Activated CD8-positive, alpha-beta T cell treated with anti-CD3 and anti-CD28 coated beads, Interleukin-2, amount 10 ng/mL, durations not matched to agents 7 days and 5 days (primary cell): Measurements from ENCODE around the gene PANK4. TPM values are rescaled to one million over a fixed set of nuclear protein-coding genes. Genes with fewer than 3 reads are reported as not detected.

Experiments used
- ATAC-seq: fragments of 150-1000 bp; cut with Tn5 transposase; one replicate; pipeline ENCODE4 v1.10.0; 2021; ENCODE audit warnings: moderate library complexity
- CTCF ChIA-PET: fragments of 350-600 bp; sonication (Branson Sonifier 250); formaldehyde crosslinking; loops from one replicate; lab custom pipeline; 2021; ENCODE audit warnings: antibody characterized with exemption; lab: Charles Lee
- POLR2A ChIA-PET: fragments of 350-600 bp; sonication (Branson Sonifier 250); formaldehyde crosslinking; loops from one replicate; lab custom pipeline; 2021; ENCODE audit warnings: antibody characterized with exemption; lab: Charles Lee
- DNase-seq: peaks from one replicate; pipeline ENCODE4 v3.0.0-alpha.2; 2020
- H3K27ac Mint-ChIP-seq: one replicate; pipeline ENCODE4 v1.8.0; 2021; ENCODE audit warnings: mild to moderate bottlenecking, mixed read lengths
- H3K27me3 Mint-ChIP-seq: one replicate; pipeline ENCODE4 v1.8.0; 2021; ENCODE audit warnings: low read depth, mixed read lengths
- H3K36me3 Mint-ChIP-seq: one replicate; pipeline ENCODE4 v1.8.0; 2021; ENCODE audit warnings: low read depth, mixed read lengths
- H3K4me1 Mint-ChIP-seq: one replicate; pipeline ENCODE4 v1.8.0; 2021; ENCODE audit warnings: low read depth, mixed read lengths
- H3K4me3 Mint-ChIP-seq: one replicate; pipeline ENCODE4 v1.8.0; 2021; ENCODE audit warnings: mild to moderate bottlenecking, mixed read lengths
- H3K9me3 Mint-ChIP-seq: one replicate; pipeline ENCODE4 v1.8.0; 2022; ENCODE audit warnings: mixed read lengths; ENCODE audit not compliant: insufficient read depth
- total RNA-seq, 2 experiments: library from RNA; stranded (reverse); gene quantifications; one replicate each; pipeline ENCODE4 v1.2.3, GENCODE V29; 2021

PANK4 gene
- total RNA-seq, 2 experiments from 2014 or later, result 55.9 to 66.8 TPM

DNA sequence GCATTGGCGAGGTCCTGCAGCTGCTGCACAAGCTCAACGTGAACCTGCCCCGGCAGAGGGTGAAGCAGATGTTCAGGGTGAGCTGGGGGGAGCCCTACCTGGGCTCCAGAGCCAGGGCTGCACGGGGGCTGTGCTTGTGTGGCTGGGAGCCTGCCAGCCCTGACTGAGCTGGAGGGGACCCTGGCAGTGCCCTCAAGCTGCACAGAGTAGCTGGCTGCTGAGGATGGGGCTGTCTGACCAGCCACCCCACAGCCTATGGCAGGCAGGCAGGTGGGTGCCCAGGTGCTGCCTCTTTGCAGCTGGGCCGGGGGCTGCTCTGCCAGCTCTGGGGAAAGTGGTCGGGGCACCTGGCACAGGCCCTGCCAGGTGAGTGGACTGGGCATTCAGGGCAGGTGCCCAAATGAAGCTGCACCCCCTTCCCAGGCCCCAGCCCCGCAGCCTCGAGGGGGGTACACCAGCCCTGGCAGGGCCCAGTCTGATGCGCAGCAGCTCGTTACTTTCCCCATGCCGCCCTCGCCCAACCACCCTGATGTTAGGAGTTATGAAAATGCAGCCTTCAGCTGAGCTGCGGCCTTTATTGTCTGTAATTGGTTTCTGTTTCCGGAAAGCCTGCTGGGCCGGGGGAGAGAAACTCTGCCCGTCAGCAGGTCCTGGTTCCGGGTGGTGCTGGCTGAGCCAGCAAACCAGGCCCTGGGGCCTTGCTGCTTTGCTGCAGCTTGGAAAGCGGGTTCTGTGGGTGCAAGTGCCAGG lies 46.0 kb downstream of the PANK4 start:
- H3K36me3 Mint-ChIP-seq, result no peaks in the 10 kb centered on the region
- no peaks in the 10 kb centered on the region for H3K4me1 Mint-ChIP-seq
- ATAC-seq (no peak), DNase-seq (no peak)
- no peaks in the 10 kb centered on the region for H3K9me3 Mint-ChIP-seq
- no peak overlapping the region for H3K27ac Mint-ChIP-seq
- POLR2A ChIA-PET, result no interaction called here
- CTCF ChIA-PET, result interaction anchor here (0.8 kb wide), 1 partner anchor 44 kb away, joined by 3 read pairs; no protein-coding TSS in a partner anchor
- no peak overlapping the region for H3K4me3 Mint-ChIP-seq
- no peaks in the 10 kb centered on the region for H3K27me3 Mint-ChIP-seq

DNA sequence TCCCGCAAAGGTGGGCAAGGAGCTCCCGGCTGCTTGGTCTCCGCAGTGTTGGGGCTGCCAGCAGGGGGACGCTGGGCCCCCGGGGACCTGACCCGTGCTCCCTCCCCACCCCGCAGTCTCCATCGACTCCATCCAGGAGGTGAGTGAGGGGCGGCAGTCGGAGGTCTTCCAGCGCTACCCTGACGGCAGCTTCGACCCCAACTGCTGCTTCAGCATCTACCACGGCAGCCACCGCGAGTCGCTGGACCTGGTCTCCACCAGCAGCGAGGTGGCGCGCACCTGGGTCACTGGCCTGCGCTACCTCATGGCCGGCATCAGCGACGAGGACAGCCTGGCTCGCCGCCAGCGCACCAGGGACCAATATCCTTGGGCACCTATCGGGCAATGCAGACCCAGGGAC lies 46.8 kb downstream of the PANK4 start:
- H3K27ac Mint-ChIP-seq, result no peak overlapping the region
- no peak for ATAC-seq
- no peaks in the 10 kb centered on the region for H3K4me1 Mint-ChIP-seq
- POLR2A ChIA-PET, result no interaction called here
- DNase-seq, result no peak
- H3K36me3 Mint-ChIP-seq, result no peaks in the 10 kb centered on the region
- no peak overlapping the region for H3K4me3 Mint-ChIP-seq
- H3K9me3 Mint-ChIP-seq, result no peaks in the 10 kb centered on the region
- CTCF ChIA-PET, result no interaction called here
- no peaks in the 10 kb centered on the region for H3K27me3 Mint-ChIP-seq

DNA sequence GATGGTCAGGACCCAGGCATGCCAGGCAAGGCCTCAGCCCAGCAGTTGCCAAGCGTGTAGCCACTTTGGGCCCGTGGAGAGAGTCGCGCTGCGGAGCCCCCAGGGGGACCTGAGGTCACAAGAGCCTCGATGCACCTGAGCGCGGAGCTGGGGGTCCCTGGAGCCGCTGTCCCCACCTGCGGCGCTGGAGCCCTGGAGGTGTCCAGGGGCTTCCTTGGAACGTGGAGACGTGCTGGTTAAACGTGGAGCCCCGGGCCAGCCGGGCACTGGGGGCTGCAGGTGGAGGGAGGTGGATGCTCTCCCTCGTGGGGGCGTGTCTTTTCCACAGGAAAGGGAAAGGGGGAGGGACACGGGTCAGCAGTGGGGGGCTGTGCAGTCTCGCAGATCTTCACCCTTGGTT lies 47.2 kb downstream of the PANK4 start:
- Mint-ChIP-seq H3K36me3 (no peaks in the 10 kb centered on the region), H3K27me3 (no peaks in the 10 kb centered on the region), H3K27ac (no peak overlapping the region), H3K4me1 (no peaks in the 10 kb centered on the region), H3K9me3 (no peaks in the 10 kb centered on the region), H3K4me3 (no peak overlapping the region)
- ChIA-PET POLR2A (no interaction called here), CTCF (no interaction called here)
- ATAC-seq (no peak), DNase-seq (no peak)

DNA sequence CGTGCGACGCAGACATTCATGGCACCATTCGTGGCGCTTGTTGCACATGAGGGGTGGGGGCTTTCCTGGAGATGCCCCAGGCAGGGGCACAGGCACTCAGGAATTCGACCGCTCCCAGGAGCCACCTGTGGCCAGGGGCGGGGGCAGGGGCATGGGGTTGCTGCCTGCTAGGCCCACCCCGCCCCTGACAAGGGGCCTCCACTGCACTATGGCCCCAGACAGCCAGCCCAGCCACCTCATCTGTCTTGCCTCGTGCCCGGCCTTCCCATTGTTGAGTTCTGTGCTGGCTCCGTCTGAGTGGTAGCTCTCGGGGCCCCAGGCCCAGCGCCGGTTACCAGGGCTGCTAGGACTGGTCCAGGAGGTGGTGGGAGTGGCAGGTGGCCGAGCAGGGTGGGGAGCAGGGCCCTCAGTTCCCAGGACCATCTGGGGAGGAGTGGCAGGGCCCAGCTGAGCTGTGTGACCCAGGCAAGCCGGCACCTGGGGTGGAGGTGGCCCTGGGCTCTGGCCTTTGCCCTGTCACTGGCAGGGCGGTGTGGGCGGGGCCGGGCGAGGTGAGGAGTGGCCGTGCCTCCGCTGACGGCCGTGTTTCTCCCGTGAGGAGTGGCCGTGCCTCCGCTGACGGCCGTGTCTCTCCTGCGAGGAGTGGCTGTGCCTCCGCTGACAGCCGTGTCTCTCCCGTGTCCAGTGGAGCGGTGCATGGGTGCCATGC lies 48.5 kb downstream of the PANK4 start:
- Mint-ChIP-seq H3K9me3 (no peaks in the 10 kb centered on the region), H3K27me3 (no peaks in the 10 kb centered on the region), H3K4me1 (no peaks in the 10 kb centered on the region), H3K27ac (no peak overlapping the region), H3K4me3 (no peak overlapping the region), H3K36me3 (no peaks in the 10 kb centered on the region)
- ChIA-PET CTCF (interaction anchor here (1.6 kb wide), 1 partner anchor 71 kb away, joined by 3 read pairs; no protein-coding TSS in a partner anchor), POLR2A (interaction anchor here (0.6 kb wide), 1 partner anchor 1287 kb away, joined by 3 read pairs; no protein-coding TSS in a partner anchor)
- ATAC-seq (no peak), DNase-seq (no peak)

DNA sequence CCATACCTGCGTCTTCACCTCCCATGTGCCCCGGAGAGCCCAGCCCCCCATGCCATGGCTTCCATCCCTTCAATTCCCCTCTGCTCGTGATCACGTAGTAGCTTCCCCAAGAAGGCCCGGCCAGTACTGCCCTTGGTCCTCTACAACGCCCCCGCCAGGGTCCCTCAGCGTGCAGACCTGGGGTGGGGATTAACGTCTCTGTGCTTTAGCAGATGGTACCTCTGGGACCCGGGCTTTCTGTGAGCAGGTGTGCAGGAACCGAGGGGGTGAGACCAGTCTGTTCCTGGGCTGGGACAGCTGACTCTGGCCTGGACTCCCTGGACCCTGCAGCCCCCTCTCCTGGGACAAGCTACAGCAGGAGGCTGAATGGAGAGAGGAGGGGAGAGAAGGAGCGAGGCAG lies 49.1 kb downstream of the PANK4 start:
- no peak for ATAC-seq
- Mint-ChIP-seq H3K4me1 (no peaks in the 10 kb centered on the region), H3K27me3 (no peaks in the 10 kb centered on the region), H3K27ac (no peak overlapping the region), H3K9me3 (no peaks in the 10 kb centered on the region), H3K36me3 (no peaks in the 10 kb centered on the region), H3K4me3 (no peak overlapping the region)
- POLR2A ChIA-PET, result no interaction called here
- CTCF ChIA-PET, result interaction anchor here (1.6 kb wide), 1 partner anchor 71 kb away, joined by 3 read pairs; no protein-coding TSS in a partner anchor
- no peak for DNase-seq

DNA sequence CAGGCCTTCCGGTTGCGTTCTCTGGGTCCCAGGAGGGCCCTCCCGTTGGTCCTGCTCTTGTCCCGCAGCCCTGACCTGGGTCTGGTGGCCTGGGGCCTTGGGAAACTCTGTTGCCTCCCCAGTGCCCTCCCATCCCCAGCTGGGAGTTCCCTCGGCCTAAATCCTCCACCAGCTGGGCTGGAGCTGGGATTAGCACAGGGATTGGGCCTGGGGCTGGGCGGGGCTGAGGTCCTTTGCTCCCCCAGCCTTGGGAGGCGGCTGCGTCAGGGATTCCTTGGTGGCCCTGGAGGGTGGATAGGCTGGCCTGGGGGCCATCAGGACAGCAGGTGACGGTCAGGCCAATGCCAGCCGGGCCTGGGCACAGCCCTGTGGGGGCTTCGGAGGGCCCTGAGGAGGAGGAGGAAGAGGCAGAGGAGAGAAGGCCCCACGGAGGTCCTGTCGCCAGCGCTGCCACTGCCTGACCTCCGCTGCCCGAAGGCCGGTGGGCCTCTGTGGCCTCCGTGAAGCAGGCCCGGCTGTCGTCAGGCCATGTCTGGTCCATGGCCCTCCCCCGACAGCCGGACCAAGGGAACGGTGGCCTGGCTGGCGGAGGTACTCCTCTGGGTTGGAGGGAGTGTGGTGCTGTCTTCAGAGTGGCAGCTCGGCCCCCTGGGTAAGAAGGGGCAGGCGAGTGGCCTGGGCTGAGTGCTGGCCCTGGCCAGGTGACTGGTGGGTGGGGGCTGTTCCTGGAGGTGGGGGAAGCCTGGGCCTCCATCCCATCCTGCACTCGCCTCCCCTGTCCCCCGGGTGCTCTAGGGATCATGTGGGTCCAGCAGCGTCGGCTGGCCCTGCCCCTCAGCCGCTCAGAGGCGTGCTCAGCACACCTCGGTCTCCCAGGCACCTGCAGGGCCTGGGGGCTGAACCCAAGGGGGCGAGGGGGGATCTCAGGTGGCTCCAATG lies 50.1 kb downstream of the PANK4 start, which contains the start of gene PLCH2:
Gene PLCH2 (plus strand): TSS at position 229 of the 939 bp plus-strand sequence. CDS start 300 bp downstream, at position 529.
- no peaks in the 10 kb centered on the region for H3K9me3 Mint-ChIP-seq
- H3K4me1 Mint-ChIP-seq, result no peaks in the 10 kb centered on the region
- ChIA-PET POLR2A (no interaction called here), CTCF (interaction anchor here (1.6 kb wide), 1 partner anchor 72 kb away, joined by 3 read pairs; no protein-coding TSS in a partner anchor)
- ATAC-seq (no peak), DNase-seq (no peak)
- no peak within 1 kb of the TSS for H3K4me3 Mint-ChIP-seq
- no peak within 1 kb of the TSS for H3K27ac Mint-ChIP-seq
- H3K36me3 Mint-ChIP-seq, result no peaks in the 10 kb centered on the region
- no peaks in the 10 kb centered on the region for H3K27me3 Mint-ChIP-seq

DNA sequence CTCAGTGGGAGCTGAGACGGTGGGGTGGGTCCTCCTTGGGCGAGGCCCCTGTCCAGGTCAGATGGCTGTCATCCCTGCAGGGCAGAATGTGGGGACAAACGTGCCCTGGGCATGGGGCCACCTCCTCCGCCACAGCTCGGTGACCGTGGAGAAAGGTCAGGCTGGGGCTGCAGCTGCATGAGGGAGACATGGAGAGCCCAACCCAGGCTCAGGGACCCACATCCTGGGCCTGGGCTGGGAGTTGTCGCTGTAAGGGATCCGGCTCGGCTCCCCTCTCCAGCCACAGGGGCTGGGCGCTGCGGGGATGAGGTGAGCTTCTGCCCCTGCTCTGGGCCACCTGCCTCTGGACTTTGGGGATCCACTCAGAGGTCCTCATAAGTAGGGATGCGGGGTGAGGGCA lies 50.8 kb downstream of the PANK4 start:
- Mint-ChIP-seq H3K4me3 (no peak overlapping the region), H3K4me1 (no peaks in the 10 kb centered on the region), H3K9me3 (no peaks in the 10 kb centered on the region), H3K27ac (no peak overlapping the region), H3K27me3 (no peaks in the 10 kb centered on the region), H3K36me3 (no peaks in the 10 kb centered on the region)
- DNase-seq, result no peak
- ChIA-PET POLR2A (interaction anchor here (0.5 kb wide), 1 partner anchor 43 kb away, joined by 3 read pairs; no protein-coding TSS in a partner anchor), CTCF (no interaction called here)
- no peak for ATAC-seq

DNA sequence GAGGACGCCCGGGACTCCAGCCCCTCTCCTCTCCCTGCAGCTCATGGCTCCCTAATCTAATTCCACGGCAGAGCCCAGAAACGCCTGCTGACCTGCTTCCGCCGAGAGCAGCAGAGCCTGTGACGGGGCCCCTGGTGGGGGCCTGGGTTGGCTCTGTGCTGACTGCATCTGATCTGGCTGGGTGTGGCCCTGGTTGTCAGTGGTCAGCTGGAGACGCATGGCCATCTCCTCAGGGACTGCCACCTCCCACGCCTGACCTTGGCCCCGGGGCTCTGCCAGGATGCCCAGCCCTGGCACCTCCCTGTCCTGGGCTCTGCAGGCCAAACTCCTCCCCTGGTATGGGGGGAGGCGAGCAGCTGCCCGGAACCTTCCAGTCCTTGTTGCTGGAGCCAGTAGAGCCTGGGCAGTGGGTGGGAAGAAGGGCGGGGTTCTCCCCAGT lies 51.4 kb downstream of the PANK4 start:
- Mint-ChIP-seq H3K27ac (no peak overlapping the region), H3K4me1 (no peaks in the 10 kb centered on the region), H3K27me3 (no peaks in the 10 kb centered on the region), H3K4me3 (no peak overlapping the region), H3K9me3 (no peaks in the 10 kb centered on the region), H3K36me3 (no peaks in the 10 kb centered on the region)
- ATAC-seq (no peak), DNase-seq (no peak)
- POLR2A ChIA-PET, result interaction anchor here (0.5 kb wide), 1 partner anchor 43 kb away, joined by 3 read pairs; no protein-coding TSS in a partner anchor
- CTCF ChIA-PET, result interaction anchor here (1.1 kb wide), 1 partner anchor 59 kb away, joined by 3 read pairs; no protein-coding TSS in a partner anchor

DNA sequence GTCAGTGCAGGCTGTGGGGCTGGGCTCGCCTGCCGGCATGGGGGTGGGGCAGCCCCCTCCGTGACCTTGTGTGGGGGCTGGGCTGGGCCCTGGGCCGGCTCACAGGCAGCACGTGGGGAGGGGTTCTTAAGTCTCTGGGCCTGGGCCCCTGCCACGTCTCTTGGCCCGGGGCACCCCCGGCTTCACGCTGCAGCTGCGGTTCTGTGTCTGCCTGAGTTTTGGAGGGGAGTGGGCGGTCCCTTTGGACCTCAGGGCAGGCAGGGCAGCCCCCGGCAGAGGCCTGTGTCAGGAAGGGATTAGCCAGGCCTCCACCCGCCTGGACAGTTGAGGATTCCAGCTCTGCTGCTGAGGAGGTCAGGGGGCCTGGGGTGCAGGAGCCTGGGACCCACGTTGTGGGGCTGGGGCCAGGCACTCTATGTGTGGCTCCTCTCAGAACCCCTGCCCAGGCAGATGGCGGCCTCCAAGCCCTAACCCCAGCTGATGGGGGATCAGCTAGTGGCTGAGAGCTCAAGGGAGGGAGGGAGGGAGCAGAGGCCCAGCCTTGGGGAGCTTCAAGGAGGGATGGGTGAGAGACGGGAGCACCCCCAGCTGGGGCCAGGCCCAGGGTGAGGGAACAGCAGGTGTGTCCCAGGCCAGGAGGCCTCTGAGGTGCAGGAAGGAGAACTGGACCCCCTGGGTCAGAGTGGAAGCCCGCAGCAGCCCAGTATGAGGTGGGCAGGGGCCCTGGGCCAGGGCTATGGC lies 52.1 kb downstream of the PANK4 start:
- H3K4me1 Mint-ChIP-seq, result no peaks in the 10 kb centered on the region
- DNase-seq, result no peak
- H3K27ac Mint-ChIP-seq, result no peak overlapping the region
- no peaks in the 10 kb centered on the region for H3K9me3 Mint-ChIP-seq
- H3K27me3 Mint-ChIP-seq, result no peaks in the 10 kb centered on the region
- ChIA-PET POLR2A (no interaction called here), CTCF (interaction anchor here (1.1 kb wide), 1 partner anchor 59 kb away, joined by 3 read pairs; no protein-coding TSS in a partner anchor)
- H3K36me3 Mint-ChIP-seq, result no peaks in the 10 kb centered on the region
- no peak overlapping the region for H3K4me3 Mint-ChIP-seq
- no peak for ATAC-seq

DNA sequence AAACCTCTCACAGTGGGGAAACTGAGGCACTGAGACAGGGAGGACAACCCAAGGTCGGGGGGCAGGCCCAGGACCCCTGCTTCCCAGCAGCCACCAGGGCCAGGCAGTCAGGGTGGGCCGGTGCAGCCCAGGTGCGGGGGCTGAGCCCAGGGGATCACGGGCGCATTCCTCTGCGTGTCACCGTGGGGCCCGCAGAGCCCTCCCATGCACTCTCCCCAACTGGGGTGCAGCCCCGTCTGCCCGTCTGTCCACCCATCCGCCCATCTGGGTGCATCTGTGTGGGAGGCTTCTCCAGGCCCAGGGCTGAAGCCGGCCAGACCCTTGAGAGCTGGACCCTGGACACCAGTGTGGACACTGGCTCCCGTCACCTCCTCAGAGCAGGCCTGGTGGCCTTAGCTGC lies 53.2 kb downstream of the PANK4 start:
- H3K4me1 Mint-ChIP-seq, result no peaks in the 10 kb centered on the region

More for the DNA sequence above, 53.2 kb downstream of the PANK4 start:
- POLR2A ChIA-PET, result no interaction called here
- Mint-ChIP-seq H3K27ac (no peak overlapping the region), H3K27me3 (no peaks in the 10 kb centered on the region), H3K4me3 (no peak overlapping the region), H3K36me3 (no peaks in the 10 kb centered on the region), H3K9me3 (no peaks in the 10 kb centered on the region)
- CTCF ChIA-PET, result no interaction called here
- ATAC-seq (no peak), DNase-seq (no peak)
